Epithelial cell of esophagus (primary cell): Measurements from ENCODE around the gene TMEM115.

Experiments used
- DNase-seq: peaks from one replicate; pipeline ENCODE4 v3.0.0; 2010; ENCODE audit warnings: low read depth
- H3K4me3 ChIP-seq: 2 replicates; pipeline ENCODE4 v1.5.1; 2011; ENCODE audit warnings: mild to moderate bottlenecking, low read length, control low read depth
- CTCF ChIP-seq: IDR thresholded peaks from 2 replicates; pipeline ENCODE4 v1.5.1; 2011; ENCODE audit warnings: low read depth, mild to moderate bottlenecking, low read length, control low read depth, inconsistent platforms; ENCODE audit not compliant: insufficient read depth; ENCODE audit errors: missing control alignments

Gene TMEM115

DNA sequence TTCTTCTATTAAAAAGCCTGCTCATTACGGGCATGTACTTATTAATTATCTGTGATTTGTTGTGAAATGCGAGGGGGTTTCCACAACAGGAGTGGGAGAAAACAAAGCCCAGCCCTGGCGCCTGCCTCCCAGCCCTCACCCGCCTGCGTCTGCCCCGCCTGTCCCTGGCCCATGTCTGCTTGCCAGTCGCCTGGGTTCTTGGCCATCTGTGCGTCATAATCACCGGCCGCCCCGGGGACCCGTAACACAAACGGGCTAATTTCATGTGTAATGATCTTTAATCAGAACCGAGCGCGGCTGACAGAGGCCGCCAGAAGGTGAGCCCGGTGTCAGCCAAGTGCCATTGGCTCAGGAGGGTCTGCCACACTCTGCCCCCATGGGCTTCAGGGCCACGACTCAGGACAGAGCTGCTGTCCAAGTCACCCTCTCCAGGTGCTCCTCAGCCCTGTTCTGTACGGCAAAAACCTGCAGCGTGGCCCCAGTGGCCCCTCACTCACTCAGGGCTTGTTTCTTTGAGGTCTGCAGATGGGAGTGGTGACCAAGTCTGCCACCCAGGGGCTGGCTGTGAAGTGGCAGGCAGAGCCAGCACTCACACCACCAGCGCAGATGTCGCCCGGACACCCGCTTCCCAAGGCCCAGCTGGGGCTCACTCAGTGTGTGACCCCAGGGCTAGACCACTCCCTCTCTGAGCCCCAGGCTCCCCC lies 28.8 kb upstream of the TMEM115 start:
- peak; percentile 11 for DNase-seq
- no peak overlapping the region for H3K4me3 ChIP-seq
- TF ChIP-seq CTCF, result peak; percentile 40

- H3K4me3 ChIP-seq, result no peak overlapping the region
- no peak for DNase-seq
- no peak for TF ChIP-seq CTCF
These were observed 26.4 kb upstream of the TMEM115 start for GRCh38 chr3:50385754-50386153.

DNA sequence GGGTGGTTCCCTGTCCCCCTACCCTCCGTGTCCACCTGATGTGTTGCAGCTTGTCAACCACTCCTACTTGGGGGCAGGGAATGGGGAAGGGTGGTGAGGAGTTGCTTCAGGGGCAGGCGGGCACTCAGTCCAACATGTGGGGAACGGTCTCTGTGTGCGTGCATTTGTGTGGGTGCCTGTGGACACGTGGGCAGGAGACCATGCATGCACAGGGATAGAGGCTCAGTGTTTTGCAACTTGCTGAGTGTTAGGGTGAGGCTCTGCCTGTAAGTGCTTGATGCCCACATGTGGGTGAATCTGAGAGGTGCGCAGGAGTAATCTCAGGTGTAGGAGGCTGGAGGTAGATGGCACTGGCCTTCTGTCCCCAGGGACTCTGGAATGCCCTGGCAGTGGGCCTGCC lies 24.4 kb upstream of the TMEM115 start:
- no peak overlapping the region for H3K4me3 ChIP-seq
- peak; percentile 69 for DNase-seq
- no peak for TF ChIP-seq CTCF

- TF ChIP-seq CTCF, result no peak
These were observed 23.4 kb upstream of the TMEM115 start for GRCh38 chr3:50382722-50383121.

DNA sequence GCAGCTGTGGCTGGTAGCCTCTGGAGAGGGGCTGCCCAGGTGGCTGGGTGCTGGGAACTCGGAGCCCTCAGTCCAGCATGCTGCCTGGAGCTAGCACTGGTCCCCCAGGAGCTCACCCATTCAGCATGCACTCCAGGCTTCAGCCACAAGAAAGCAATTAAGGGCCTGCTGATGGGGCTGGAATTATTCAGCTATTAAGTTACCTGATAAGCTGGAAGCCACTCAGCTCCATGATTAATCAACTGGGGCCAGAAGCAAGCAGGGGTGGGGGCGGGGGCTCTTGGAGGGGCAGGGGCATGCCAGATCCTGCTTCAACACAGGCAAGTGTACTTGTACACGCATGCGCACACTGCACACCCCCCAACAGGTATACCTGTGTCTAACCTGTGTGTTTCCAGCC lies 22.1 kb upstream of the TMEM115 start:
- TF ChIP-seq CTCF, result no peak
- no peak overlapping the region for H3K4me3 ChIP-seq
- peak; percentile 29 for DNase-seq

More at GRCh38 chr3:50382722-50383121, 23.4 kb upstream of the TMEM115 start:
- H3K4me3 ChIP-seq, result no peak overlapping the region
- DNase-seq, result no peak

DNA sequence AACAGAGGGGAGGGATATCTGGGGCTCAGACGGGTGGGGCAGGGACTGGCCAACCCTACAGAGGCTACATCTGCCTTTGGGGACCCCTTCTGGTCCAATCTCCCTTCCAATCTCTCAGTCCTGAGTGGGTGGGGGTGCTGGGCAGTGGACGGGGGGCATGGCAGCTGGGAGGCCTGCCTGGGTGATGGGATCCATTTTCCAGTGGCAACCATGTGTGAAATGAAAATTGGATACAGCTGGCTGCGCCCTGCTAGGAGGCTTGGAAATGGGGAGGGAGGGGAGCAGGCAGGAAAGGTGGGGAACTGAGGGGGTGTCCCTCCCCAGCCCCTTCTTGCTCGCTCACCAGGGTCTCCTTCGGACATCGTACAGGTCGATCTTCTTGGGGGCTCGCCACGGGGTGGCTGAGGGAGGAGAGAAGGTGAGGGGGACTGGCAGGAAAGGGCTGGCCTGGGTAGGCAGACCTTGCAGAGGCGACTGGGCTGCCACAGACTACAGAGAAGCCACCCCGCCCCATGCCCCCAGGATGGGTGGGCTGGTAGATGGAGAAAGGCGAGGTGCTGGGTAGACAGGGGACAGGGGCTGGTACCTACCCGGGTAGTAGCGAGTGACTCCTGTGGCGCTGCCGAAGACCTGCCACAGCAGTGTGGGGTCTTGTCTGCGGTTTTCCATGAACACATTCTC lies 21.2 kb upstream of the TMEM115 start:
- DNase-seq, result no peak
- TF ChIP-seq CTCF, result no peak
- H3K4me3 ChIP-seq, result no peak overlapping the region

DNA sequence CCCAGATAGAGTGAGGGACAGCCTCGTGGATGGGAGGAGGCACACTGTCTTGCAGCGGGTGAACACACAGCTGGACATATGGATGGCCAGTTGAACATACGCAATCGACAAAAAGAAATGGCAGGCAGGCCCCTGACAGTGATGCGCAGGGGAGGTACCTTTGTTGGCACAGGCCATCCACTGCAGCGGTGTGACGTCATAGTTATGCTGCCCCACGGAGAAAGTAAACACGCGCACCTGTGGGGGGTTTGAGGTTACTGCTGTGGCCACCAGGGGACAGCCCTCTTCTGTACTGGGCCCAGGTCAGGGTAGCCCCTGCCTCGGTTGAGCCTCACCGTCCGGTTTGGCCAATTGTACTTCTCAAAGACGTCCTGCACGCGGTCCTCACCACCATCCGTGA lies 19.4 kb upstream of the TMEM115 start:
- no peak for DNase-seq
- H3K4me3 ChIP-seq, result no peak overlapping the region
- no peak for TF ChIP-seq CTCF
